ENCODE measurements around the gene TMEM61. TPM values are rescaled to one million over a fixed set of nuclear protein-coding genes. Genes with fewer than 3 reads are reported as not detected.

TMEM61 gene
- total RNA-seq, 1 donor from 2014 or later: not detected

DNA sequence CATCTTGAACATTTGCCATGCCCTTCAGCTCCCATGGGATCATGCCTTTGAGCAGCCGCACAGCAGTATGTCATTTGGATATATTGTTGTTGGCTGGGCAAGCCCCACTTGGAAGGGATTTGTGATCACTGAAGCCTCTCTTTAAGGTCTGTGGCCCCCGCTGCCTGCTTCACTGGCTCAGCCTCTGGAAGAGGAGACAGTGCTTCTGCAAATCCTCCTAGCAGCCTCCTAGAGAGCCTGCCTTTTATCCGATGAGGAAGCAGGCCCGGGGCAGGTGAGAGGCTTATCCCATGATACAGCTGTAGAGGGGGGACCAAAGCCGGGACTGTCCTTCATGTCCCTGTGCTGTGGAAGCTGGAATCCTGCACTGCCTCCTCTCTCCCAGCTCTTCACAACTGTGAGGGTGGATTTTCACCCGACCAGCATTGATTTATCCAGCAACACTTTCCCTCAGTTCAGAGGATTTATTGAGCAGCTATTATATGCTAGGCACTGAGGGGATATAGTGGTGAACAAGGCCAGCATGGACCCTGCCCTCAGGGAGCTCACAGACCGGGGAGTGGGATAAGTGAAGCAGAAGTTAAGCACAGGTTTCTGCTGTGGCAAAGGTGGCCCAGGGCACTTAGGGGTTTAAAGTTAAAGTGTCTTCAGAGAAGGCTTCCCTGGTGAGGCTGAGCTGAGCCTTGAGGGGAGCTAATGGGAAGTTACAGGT lies 3.9 kb downstream of the TMEM61 start:
- H3K27ac Mint-ChIP-seq: no peak overlapping the region
- H3K4me3 Mint-ChIP-seq: no peak overlapping the region
- H3K27me3 Mint-ChIP-seq: peaks cover 21% of the 10 kb centered on the region
- ATAC-seq (ENCODE audit: low read depth) (no peak), DNase-seq (no peak)
- H3K9me3 Mint-ChIP-seq: no peaks in the 10 kb centered on the region
- no peaks in the 10 kb centered on the region for H3K4me1 Mint-ChIP-seq
- ChIA-PET POLR2A (no interaction called here), CTCF (no interaction called here)
- intact Hi-C loops (cut with micrococcal nuclease): no loop called here
- H3K36me3 Mint-ChIP-seq (ENCODE audit: low read depth): no peaks in the 10 kb centered on the region
- TF ChIP-seq, protein P1, sequence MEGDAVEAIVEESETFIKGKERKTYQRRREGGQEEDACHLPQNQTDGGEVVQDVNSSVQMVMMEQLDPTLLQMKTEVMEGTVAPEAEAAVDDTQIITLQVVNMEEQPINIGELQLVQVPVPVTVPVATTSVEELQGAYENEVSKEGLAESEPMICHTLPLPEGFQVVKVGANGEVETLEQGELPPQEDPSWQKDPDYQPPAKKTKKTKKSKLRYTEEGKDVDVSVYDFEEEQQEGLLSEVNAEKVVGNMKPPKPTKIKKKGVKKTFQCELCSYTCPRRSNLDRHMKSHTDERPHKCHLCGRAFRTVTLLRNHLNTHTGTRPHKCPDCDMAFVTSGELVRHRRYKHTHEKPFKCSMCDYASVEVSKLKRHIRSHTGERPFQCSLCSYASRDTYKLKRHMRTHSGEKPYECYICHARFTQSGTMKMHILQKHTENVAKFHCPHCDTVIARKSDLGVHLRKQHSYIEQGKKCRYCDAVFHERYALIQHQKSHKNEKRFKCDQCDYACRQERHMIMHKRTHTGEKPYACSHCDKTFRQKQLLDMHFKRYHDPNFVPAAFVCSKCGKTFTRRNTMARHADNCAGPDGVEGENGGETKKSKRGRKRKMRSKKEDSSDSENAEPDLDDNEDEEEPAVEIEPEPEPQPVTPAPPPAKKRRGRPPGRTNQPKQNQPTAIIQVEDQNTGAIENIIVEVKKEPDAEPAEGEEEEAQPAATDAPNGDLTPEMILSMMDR (IDR thresholded peaks at IDR 0.05): no peak

DNA sequence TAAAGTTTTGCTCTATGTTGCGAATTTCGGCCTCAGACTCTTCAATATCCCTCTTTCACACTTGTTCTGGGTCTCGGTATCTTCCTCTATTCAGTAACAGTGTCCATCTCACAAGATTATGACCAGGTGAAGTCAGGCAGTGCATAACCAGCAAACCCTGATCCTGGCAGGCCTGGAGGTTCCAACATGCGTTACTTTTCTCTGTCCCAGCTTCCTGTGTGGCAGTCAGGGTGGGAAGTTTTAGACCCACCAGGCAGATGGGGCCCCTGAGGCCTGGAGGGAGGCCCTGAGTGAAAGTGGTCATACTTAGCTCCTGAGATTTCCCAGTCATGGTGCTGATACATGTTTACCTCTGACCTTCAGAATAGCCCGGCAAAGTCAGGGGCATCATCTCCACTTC lies 5.1 kb downstream of the TMEM61 start:
- ChIA-PET POLR2A (no interaction called here), CTCF (no interaction called here)
- DNase-seq (no peak), ATAC-seq (ENCODE audit: low read depth) (no peak)
- Mint-ChIP-seq H3K27ac (no peak overlapping the region), H3K27me3 (peaks cover 16% of the 10 kb centered on the region), H3K36me3 (ENCODE audit: low read depth) (no peaks in the 10 kb centered on the region), H3K4me3 (no peak overlapping the region), H3K9me3 (no peaks in the 10 kb centered on the region), H3K4me1 (no peaks in the 10 kb centered on the region)
- intact Hi-C loops (cut with micrococcal nuclease): no loop called here
- TF ChIP-seq, protein P1 (IDR thresholded peaks at IDR 0.05): no peak

DNA sequence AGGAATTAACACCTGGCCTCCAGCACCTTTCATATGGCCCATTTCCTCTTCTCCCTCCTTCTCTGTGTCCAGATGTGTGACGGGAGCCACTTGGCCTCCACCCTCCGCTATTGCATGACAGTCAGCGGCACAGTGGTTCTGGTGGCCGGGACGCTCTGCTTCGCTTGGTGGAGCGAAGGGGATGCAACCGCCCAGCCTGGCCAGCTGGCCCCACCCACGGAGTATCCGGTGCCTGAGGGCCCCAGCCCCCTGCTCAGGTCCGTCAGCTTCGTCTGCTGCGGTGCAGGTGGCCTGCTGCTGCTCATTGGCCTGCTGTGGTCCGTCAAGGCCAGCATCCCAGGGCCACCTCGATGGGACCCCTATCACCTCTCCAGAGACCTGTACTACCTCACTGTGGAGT lies 5.6 kb downstream of the TMEM61 start:
- DNase-seq (no peak), ATAC-seq (ENCODE audit: low read depth) (no peak)
- TF ChIP-seq, protein P1 (IDR thresholded peaks at IDR 0.05): no peak
- Mint-ChIP-seq H3K27me3 (peaks cover 15% of the 10 kb centered on the region), H3K9me3 (no peaks in the 10 kb centered on the region), H3K36me3 (ENCODE audit: low read depth) (no peaks in the 10 kb centered on the region), H3K4me3 (no peak overlapping the region), H3K4me1 (no peaks in the 10 kb centered on the region), H3K27ac (no peak overlapping the region)
- CTCF ChIA-PET: no interaction called here
- POLR2A ChIA-PET: no interaction called here
- intact Hi-C loops (cut with micrococcal nuclease): no loop called here

DNA sequence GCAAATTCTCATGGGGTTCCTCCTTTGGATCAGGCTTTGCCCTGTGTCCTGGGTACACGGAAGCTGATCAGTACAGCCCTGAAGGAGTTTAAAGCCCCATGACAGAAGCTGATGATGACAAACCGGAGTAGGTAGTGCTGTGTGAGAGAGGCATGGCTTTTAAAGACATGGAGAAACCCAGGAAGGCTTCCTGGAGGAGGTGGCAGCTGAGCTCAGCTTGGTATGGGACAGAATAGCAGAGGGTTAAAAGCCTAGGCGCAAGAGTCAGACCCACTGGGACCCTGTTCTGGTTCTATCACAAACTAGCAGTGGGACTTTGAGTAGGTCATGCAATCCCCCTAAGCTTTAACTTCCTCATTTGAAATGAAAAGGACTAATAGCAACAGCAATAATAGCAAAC lies 6.1 kb downstream of the TMEM61 start:
- H3K9me3 Mint-ChIP-seq: no peaks in the 10 kb centered on the region
- no peak for ATAC-seq (ENCODE audit: low read depth)
- no peak overlapping the region for H3K4me3 Mint-ChIP-seq
- H3K4me1 Mint-ChIP-seq: no peaks in the 10 kb centered on the region
- no peak for DNase-seq
- H3K36me3 Mint-ChIP-seq (ENCODE audit: low read depth): no peaks in the 10 kb centered on the region
- no peak overlapping the region for H3K27ac Mint-ChIP-seq
- peaks cover 13% of the 10 kb centered on the region for H3K27me3 Mint-ChIP-seq
- intact Hi-C loops (cut with micrococcal nuclease): no loop called here
- ChIA-PET CTCF (no interaction called here), POLR2A (no interaction called here)
- TF ChIP-seq, protein P1 (IDR thresholded peaks at IDR 0.05): no peak

DNA sequence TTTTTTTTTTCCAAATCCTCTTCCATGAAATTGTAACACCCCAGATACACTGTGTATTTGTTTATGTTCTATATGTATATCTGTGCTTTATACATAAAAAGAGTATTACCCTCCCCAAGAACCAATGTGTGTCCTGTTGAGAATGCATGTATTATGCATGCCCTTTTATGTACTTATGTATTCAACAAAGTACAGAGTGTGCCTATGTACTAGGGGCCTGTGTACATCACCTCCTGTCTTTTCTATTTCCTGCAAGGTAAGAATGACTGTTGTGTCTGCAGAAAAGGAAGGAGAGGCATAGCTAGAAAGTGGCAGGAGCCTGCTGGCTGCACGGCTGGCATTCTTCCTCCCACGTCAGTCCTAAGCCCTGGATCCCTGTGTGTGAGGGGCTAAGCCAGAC lies 7.0 kb downstream of the TMEM61 start:
- DNase-seq (no peak), ATAC-seq (ENCODE audit: low read depth) (no peak)
- Mint-ChIP-seq H3K9me3 (no peaks in the 10 kb centered on the region), H3K36me3 (ENCODE audit: low read depth) (no peaks in the 10 kb centered on the region), H3K4me1 (no peaks in the 10 kb centered on the region), H3K27me3 (peaks cover 9% of the 10 kb centered on the region), H3K4me3 (no peak overlapping the region), H3K27ac (no peak overlapping the region)
- intact Hi-C loops (cut with micrococcal nuclease): no loop called here
- ChIA-PET POLR2A (no interaction called here), CTCF (no interaction called here)
- TF ChIP-seq, protein P1 (IDR thresholded peaks at IDR 0.05): no peak
